ENCODE measurements around the gene MEI4. TPM values are rescaled to one million over a fixed set of nuclear protein-coding genes. Genes with fewer than 3 reads are reported as not detected.
"Not testable (repeated sequence)": the region's sequence is repeated elsewhere in the genome, so short reads cannot be mapped to it uniquely, and the experiment has no call there.

The MEI4 gene
- total RNA-seq, 2 experiments from 2014 or later = not detected

DNA sequence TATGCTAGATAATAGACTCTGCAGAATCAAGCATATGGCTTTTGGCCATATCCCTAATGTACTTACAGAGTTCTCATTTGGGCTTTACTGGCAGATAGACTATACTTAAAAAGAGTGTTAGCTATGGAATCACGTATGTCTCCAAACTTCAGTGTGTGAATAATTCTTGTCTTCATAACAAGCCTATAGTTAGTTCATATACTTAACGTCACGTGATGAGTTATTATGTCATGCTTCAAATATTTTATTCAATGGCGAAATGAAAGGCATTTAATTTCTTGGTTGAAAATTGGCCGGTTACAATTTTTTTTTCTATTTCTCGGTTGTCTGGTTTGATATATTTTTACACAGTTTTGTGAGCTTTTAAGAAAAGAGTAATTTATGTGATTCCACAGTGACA, 62.7 kb downstream of the MEI4 start:
- ChIA-PET POLR2A (no interaction called here), CTCF (no interaction called here)
- H3K4me1 Mint-ChIP-seq = no peaks in the 10 kb centered on the region
- no peaks in the 10 kb centered on the region for H3K36me3 Mint-ChIP-seq (ENCODE audit: low read depth)
- no peak overlapping the region for H3K4me3 Mint-ChIP-seq
- no peak overlapping the region for H3K27ac Mint-ChIP-seq
- no peak for DNase-seq
- H3K9me3 Mint-ChIP-seq = no peaks in the 10 kb centered on the region
- no peaks in the 10 kb centered on the region for H3K27me3 Mint-ChIP-seq

DNA sequence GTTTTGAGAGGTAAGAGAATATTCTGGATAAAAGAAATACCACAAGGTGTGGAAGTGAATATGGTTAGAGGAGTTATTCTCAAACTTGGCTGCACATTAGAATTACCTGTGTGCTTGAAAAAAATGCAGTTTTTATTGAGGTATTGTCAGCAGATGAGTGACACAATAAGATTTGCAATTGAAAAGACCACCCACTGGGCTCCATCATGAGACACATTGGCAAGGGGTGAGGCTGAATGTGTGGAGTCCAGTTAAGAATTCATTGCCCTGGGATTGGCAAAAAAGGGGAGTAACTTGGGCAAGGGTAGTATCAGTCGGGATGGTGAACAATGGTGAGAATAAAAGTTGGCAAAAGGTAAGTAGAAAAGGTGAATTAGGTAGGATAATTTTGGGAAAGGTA, 63.5 kb downstream of the MEI4 start:
- no peak for DNase-seq
- CTCF ChIA-PET = no interaction called here
- Mint-ChIP-seq H3K4me1 (no peaks in the 10 kb centered on the region), H3K27me3 (no peaks in the 10 kb centered on the region), H3K9me3 (no peaks in the 10 kb centered on the region), H3K27ac (no peak overlapping the region), H3K36me3 (ENCODE audit: low read depth) (no peaks in the 10 kb centered on the region), H3K4me3 (no peak overlapping the region)
- POLR2A ChIA-PET = no interaction called here

DNA sequence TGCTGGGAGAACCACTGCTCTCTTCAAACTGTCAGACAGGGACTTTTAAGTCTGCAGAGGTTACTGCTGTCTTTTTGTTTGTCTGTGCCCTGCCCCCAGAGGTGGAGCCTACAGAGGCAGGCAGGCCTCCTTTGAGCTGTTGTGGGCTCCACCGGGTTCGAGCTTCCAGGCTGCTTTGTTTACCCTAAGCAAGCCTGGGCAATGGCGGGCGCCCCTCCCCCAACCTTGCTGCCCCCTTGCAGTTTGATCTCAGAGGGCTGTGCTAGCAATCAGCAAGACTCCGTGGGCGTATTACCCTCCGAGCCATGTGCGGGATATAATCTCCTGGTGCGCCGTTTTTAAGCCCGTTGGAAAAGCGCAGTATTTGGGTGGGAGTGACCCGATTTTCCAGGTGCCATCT, 83.2 kb downstream of the MEI4 start:
- H3K4me3 Mint-ChIP-seq; H3K36me3 Mint-ChIP-seq (ENCODE audit: low read depth); CTCF ChIA-PET; H3K27ac Mint-ChIP-seq; POLR2A ChIA-PET; H3K9me3 Mint-ChIP-seq; H3K4me1 Mint-ChIP-seq; H3K27me3 Mint-ChIP-seq; DNase-seq: not testable (repeated sequence)

DNA sequence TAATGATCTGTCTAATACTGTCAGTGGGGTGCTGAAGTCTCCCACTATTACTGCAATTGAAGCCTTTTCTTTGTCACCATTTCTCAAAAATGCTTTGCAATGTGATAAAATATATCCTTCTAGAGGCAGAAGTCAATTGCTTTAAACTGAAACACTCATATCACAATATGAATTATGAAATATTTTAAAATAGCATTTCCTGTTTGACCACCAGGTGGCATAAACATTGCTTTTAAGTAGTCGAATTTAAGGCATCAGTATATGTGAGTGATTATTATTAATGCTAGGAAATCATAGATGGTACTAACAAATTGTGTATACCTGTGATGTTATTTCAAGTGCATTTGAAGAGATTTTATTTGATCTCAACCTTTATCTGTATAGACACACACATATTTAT, 87.5 kb downstream of the MEI4 start:
- Mint-ChIP-seq H3K4me3 (no peak overlapping the region), H3K27ac (no peak overlapping the region), H3K36me3 (ENCODE audit: low read depth) (no peaks in the 10 kb centered on the region), H3K4me1 (no peaks in the 10 kb centered on the region), H3K27me3 (no peaks in the 10 kb centered on the region), H3K9me3 (peaks cover 6% of the 10 kb centered on the region)
- CTCF ChIA-PET = no interaction called here
- no peak for DNase-seq
- POLR2A ChIA-PET = no interaction called here

DNA sequence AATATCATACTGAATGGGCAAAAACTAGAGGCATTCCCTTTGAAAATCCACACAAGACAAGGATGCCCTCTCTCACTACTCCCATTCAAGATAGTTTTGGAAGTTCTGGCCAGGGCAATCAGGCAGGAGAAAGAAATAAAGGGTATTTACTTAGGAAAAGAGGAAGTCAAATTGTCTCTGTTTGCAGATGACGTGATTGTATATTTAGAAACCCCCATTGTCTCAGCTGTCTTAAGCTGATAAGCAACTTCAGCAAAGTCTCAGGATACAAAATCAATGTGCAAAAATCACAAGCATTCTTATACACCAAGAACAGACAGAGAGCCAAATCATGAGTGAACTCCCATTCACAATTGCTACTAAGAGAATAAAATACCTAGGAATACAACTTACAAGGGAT, 99.3 kb downstream of the MEI4 start:
- DNase-seq; H3K36me3 Mint-ChIP-seq (ENCODE audit: low read depth); CTCF ChIA-PET; H3K4me1 Mint-ChIP-seq; H3K27me3 Mint-ChIP-seq; H3K4me3 Mint-ChIP-seq; H3K9me3 Mint-ChIP-seq; POLR2A ChIA-PET; H3K27ac Mint-ChIP-seq: not testable (repeated sequence)

DNA sequence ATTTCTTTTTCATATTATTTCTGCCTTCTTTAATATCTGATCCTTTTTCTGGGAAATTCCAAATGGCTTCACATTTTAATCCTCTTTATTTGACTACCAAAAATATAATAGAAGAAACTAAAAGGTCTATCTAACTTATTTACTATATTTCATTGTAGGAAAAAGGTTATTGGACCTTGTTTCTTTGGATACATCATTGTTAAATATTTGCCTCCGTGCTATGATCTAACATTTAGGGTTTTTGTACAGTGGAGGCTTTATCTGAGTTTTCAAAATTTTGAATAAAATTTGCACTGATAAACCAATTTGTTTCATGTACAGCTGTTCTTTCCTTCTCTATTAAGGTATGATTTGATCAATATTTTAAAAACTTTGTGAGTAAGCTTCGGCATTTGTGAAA, 109.5 kb downstream of the MEI4 start:
- H3K27ac Mint-ChIP-seq = no peak overlapping the region
- H3K4me1 Mint-ChIP-seq = no peaks in the 10 kb centered on the region
- ChIA-PET POLR2A (no interaction called here), CTCF (no interaction called here)
- no peaks in the 10 kb centered on the region for H3K36me3 Mint-ChIP-seq (ENCODE audit: low read depth)
- no peaks in the 10 kb centered on the region for H3K9me3 Mint-ChIP-seq
- H3K27me3 Mint-ChIP-seq = no peaks in the 10 kb centered on the region
- no peak for DNase-seq
- no peak overlapping the region for H3K4me3 Mint-ChIP-seq

DNA sequence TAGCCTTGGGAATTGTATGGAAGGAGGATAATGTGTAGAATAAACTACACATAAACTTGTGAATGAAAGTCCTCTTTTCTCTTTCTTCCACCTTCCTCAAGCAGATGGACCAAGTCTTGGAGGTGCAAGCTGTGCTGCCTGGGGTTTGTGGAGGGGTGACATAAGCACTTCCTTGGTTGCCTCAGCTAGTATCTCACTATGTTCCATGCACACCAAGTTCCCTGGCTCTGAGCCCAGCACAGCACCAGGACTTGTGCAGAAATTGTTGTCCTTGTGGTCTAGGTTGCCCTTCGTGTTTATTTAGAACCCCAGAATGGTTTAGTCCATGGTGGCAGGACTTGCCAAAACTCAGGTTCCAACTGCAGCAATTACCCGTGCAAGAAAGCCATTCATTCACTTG, 110.3 kb downstream of the MEI4 start:
- Mint-ChIP-seq H3K27ac (no peak overlapping the region), H3K4me1 (no peaks in the 10 kb centered on the region), H3K27me3 (no peaks in the 10 kb centered on the region), H3K36me3 (ENCODE audit: low read depth) (no peaks in the 10 kb centered on the region), H3K4me3 (no peak overlapping the region), H3K9me3 (no peaks in the 10 kb centered on the region)
- no peak for DNase-seq
- ChIA-PET CTCF (no interaction called here), POLR2A (no interaction called here)

DNA sequence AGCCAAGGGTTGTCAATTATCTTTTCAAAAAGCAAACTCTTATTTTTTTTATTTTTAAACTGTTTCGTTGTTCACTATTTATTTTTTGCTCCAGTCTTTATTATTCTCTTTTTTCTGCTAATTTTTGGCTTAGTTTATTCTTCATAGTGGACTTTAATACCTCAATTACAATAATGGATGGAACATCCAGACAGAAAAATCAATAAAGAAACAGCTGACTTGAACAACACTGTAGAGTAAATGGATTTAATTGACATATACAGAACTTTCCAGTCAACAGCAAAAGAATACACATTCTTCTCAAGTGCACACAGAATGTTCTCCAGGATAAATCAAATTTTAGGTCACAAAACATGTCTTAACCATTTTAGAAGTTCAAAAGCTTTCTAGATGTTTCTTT, 111.5 kb downstream of the MEI4 start:
- no peaks in the 10 kb centered on the region for H3K36me3 Mint-ChIP-seq (ENCODE audit: low read depth)

DNA sequence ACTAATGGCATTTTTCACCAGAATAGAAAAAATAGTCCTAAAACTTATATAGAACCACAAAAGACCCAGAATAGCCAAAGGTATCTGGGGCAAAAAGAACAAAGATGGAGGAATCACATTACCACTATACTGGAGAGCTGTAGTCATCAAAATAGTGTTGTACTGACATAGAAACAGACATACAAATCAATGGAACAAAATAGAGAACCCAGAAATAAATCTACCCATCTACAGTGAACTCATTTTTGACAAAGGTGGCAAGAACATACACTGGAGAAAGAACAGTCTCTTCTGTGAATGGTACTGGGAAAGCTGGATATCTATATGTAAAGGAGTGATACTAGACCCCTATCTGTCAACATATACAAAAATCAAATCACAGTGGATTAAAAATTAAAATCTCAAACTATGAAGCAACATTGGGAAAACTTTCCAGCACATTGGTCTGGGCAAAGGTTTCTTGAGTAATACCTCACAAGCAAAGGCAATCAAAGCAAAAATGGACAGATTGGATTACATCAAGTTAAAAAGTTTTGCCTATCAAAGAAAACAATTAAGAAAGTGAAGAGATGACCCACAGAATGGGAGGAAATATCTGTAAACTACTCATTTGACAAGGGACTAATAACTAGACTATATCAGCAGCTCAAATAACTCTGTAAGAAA, 120.5 kb downstream of the MEI4 start:
- CTCF ChIA-PET = no interaction called here
- POLR2A ChIA-PET = no interaction called here

More for the DNA sequence above, 111.5 kb downstream of the MEI4 start:
- Mint-ChIP-seq H3K4me1 (no peaks in the 10 kb centered on the region), H3K4me3 (no peak overlapping the region), H3K9me3 (no peaks in the 10 kb centered on the region), H3K27ac (no peak overlapping the region), H3K27me3 (no peaks in the 10 kb centered on the region)
- ChIA-PET POLR2A (no interaction called here), CTCF (no interaction called here)
- DNase-seq = no peak

DNA sequence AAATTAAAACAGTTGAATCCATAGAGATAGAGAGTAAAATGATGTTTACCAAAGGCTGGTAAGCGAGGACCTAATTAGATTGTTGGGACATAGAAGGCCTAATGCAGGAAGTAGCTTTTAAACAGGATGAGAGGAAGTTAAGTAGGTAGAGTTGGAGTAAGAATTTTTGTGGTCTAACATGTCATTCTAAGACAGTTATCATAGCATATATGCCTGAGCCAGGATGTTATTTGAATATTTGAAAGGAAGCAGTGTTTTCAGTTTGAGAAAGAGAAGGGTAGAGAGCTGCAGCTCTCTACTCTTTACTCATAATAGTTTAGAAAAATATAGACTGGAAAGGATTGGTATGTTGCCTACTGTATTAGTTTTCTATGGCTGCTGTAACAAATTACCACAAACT, 121.6 kb downstream of the MEI4 start:
- Mint-ChIP-seq H3K4me3 (no peak overlapping the region), H3K27ac (no peak overlapping the region), H3K9me3 (peaks cover 8% of the 10 kb centered on the region), H3K36me3 (ENCODE audit: low read depth) (no peaks in the 10 kb centered on the region), H3K4me1 (peaks cover 2% of the 10 kb centered on the region), H3K27me3 (no peaks in the 10 kb centered on the region)
- no peak for DNase-seq
- ChIA-PET POLR2A (no interaction called here), CTCF (no interaction called here)

More for the DNA sequence above, 120.5 kb downstream of the MEI4 start:
- no peak for DNase-seq
- peaks cover 2% of the 10 kb centered on the region for H3K4me1 Mint-ChIP-seq
- no peak overlapping the region for H3K27ac Mint-ChIP-seq
- peaks cover 8% of the 10 kb centered on the region for H3K9me3 Mint-ChIP-seq
- H3K27me3 Mint-ChIP-seq = no peaks in the 10 kb centered on the region
- no peak overlapping the region for H3K4me3 Mint-ChIP-seq
- H3K36me3 Mint-ChIP-seq (ENCODE audit: low read depth) = no peaks in the 10 kb centered on the region

DNA sequence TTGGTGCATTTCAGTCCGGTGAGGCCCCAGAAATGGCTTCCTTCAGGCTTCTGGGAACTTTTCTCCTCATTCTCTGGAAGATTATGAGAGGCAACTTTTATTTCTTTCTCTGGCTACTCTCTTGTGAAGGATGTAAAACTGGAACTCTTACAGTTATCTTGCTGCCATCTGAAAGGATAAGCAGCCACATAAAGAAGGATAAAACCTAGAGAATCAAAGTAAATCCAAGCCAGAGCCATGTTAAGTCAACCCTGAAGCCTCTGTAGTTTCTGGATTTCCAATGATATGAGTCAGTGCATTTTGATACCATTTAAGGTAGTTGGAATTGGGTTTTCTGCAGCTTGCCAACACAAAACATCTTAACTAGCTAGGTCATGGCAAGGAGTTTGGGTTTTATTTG, 123.6 kb downstream of the MEI4 start:
- Mint-ChIP-seq H3K27me3 (no peaks in the 10 kb centered on the region), H3K4me1 (peaks cover 2% of the 10 kb centered on the region)

DNA sequence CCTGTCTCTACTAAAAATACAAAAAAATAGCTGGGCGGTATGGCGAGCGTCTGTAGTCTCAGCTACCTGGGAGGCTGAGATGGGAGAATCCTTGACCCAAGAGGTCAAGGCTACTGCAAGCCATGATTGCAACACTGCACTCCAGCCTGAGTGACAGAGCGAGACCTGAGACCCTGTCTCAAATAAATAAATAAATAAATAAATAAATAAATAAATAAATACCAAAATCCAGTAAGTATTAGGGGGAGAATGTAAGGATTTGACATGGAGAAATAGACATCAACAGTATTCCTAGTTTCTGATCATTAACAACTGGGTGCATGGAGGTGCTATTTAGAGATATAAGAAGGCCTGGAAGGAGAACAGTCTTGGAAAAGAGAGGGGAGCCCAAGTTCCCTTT, 125.7 kb downstream of the MEI4 start:
- Mint-ChIP-seq H3K4me3 (no peak overlapping the region), H3K36me3 (ENCODE audit: low read depth) (no peaks in the 10 kb centered on the region), H3K27ac (no peak overlapping the region), H3K27me3 (no peaks in the 10 kb centered on the region), H3K4me1 (peaks cover 2% of the 10 kb centered on the region), H3K9me3 (peaks cover 8% of the 10 kb centered on the region)
- no peak for DNase-seq
- CTCF ChIA-PET = no interaction called here
- POLR2A ChIA-PET = no interaction called here

More for the DNA sequence above, 123.6 kb downstream of the MEI4 start:
- Mint-ChIP-seq H3K36me3 (ENCODE audit: low read depth) (no peaks in the 10 kb centered on the region), H3K9me3 (peaks cover 8% of the 10 kb centered on the region), H3K4me3 (no peak overlapping the region), H3K27ac (no peak overlapping the region)
- DNase-seq = no peak
- ChIA-PET CTCF (no interaction called here), POLR2A (no interaction called here)

DNA sequence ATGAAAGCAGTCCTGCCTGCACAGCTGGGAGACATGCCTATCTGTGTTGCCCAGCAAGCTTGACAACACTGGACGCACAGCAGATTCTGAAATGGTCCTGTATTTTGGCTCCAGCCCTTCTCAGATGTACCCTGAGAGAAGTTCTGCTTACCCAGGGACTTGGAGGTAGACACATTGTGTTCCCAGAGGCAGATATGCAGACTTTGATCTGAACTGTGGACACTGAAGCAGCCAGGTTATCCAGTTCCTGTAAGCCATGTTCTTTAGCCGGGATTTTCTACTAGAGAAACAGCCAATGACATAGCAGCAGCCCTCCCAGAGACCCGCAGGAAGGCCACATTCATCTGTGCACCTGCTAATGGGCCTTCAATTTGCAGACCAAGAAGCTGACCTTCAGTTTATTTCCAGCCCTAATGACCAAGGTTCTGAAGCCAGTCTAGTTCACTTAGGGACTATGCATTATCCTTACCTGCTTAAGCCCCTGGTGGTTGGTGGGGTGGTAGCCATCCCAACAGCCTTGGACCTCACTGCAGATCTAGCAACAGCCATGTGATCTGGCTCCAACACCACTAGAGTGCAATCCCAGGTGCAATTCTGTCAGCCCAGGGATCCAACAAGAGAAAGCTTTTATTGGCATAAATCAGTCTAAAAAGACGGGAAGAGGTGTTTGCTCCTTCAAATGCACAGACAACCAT, 134.2 kb downstream of the MEI4 start:
- no peak for DNase-seq
- Mint-ChIP-seq H3K36me3 (ENCODE audit: low read depth) (no peaks in the 10 kb centered on the region), H3K27ac (no peak overlapping the region), H3K4me1 (no peaks in the 10 kb centered on the region), H3K4me3 (no peak overlapping the region), H3K27me3 (no peaks in the 10 kb centered on the region), H3K9me3 (peaks cover 2% of the 10 kb centered on the region)
- ChIA-PET CTCF (no interaction called here), POLR2A (no interaction called here)

Measured in activated CD4-positive, alpha-beta memory T cell treated with anti-CD3 and anti-CD28 coated beads, Interleukin-2, amount 10 ng/mL, durations not matched to agents 7 days and 5 days (primary cell).